ENCODE data around the gene LRP11.
"Not testable (repeated sequence)": the region's sequence is repeated elsewhere in the genome, so short reads cannot be mapped to it uniquely, and the experiment has no call there.

LRP11 gene

DNA sequence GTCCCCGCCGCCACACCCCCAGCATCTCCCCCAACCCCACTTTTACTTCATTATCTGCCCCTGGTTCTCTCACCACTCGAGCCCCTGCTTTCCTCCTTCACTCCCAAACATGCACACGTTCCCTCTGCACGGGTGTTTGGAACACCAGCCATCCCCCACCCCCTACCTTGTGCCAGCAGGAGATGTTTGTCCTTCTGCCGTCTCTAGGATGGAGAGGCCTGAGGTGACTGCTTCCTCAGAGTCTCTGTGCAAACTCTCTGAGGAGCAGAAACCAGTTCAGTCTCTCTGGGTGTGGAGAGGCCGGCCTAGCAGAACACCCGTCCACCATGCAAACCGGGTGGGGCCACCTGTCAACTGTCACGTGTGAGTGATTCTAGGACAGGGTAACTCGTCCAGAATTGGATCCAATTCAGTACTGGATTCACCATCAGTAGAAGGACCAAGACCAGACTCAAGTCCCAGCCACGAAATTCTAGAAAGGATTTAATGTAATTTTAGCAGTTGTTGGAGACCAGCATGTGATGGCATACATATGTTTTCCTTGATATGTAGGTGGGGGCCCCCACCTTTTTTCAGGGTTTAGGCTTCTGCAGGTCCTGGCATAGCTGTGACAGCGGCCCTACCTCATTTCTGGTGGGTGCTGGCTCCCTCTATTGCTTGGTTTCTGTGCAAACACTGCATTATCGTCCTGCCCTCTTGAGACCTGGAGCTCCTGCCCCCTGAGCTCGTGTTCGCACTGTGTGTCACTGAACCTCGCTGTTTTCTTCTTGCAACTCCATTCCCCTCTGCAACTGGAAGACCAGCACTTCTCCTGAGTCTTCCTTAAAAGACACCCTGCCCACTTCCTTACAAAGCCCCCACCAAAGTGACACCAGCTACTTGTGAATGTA is 33.9 kb upstream of the LRP11 start, which contains the start of gene RAET1E:
TSS of gene RAET1E (minus strand) at position 259 of the 890 bp plus-strand sequence. CDS start 7,212 bp downstream, outside the sequence.
- no peak for DNase-seq

DNA sequence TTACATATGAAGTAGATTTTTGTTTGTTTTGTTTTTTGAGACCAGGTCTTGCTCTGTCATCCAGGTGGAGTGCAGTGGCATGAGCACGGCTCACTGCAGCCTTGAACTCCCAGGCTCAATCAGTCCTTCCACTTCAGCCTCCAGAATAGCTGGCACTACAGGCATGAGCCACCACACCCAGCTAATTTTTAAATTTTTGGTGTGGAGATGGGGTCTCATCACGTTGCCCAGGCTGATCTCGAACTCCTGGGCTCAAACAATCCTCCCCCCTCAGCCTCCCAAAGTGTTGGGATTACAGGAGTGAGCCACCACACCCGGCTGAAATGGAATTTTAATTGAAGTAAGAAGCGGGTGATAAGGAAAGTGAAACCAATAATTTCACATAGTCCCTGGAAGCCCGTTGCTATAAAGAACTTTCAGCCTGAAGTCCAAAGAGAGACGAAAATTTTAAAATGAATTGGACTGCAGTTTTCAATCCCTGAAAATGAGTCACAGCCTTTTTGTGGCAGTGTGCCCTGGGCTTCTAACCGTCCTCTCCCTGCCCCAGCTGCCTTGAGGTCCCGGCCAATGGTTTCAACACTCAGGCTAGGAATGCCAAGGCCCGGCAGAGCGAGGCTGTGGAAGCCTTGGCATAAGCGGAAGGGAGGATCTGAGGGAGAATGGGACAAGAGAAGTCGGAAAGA is 33.0 kb upstream of the LRP11 start:
- peak in 26 of 56 donors; percentile 6 to 60 (median 18) for DNase-seq

DNA sequence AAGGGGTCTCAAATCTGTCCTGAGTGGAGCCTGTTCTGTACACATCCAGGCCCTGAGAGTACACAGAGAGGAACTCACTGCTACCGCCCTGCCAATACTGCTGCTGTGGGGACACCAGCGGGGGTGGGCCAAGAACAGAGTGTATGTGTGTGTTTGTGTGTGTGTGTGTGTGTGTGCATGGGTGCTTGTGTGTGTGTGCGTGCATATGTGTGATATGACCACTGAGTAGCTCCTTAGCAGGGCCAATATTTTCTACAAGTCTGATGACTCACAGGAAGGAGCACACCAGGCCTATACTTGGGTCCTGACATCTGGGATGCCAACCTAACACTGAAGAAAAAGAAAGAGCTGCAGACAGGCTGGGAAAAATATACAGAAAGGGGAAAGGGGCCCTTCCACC is 32.3 kb upstream of the LRP11 start:
- no peak for DNase-seq

DNA sequence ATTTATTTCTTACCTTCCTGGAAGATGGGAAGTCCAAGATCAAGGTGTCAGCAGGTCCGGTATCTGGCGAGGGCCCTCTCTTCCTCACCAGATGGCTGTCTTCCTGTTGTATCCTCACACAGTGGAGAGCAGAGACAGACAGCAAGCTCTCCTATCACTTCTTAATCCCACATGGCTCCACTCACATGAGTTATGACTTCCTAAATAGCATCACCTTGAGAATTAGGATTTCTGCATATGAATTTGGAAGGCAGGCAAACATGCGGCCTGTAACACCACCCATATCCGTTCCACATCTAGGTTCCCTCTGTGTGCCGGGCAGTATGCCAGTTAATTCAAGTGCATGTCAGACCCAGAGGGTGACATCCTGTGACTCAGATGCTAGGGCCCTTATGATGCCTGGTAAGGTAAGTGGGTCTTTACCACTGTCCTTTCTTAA is 31.7 kb upstream of the LRP11 start:
- no peak for DNase-seq

DNA sequence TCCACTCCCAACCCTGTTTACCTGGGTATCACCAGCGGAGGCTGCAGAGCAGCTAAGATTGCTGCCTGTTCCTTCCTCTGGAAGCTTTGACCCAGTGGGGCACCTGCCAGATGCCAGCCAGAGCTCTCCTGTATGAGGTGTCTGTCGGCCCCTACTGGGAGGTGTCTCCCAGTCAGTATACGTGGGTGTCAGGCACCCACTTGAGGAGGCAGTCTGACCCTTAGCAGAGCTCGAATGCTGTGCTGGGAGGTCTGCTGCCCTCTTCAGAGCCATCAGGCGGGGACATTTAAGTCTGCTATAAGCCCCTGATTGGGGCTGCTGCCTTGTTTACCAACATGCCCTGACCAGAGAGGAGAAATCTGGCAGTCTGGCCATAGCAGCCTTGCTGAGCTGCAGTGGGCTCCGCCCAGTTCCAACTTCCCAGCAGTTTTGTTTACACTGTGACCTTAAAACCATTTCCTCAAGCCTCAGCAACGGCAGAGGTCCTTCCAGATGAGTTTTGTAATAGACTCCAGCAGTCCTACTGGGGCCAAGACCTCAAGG is 31.0 kb upstream of the LRP11 start:
- DNase-seq, result no peak

DNA sequence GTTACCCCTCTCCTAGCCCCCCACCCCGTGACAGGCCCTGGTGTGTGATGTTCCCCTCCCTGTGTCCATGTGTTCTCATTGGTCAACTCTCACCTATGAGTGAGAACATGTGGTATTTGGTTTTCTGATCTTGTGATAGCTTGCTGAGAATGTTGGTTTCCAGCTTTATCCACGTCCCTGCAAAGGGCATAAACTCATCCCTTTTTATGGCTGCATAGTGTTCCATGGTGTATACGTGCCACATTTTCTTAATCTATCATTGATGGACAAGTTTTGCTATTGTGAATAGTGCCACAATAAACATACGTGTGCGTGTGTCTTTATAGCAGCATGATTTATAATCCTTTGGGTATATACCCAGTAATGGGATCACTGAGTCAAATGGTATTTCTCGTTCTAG is 27.7 kb upstream of the LRP11 start:
- not testable (repeated sequence) for DNase-seq

DNA sequence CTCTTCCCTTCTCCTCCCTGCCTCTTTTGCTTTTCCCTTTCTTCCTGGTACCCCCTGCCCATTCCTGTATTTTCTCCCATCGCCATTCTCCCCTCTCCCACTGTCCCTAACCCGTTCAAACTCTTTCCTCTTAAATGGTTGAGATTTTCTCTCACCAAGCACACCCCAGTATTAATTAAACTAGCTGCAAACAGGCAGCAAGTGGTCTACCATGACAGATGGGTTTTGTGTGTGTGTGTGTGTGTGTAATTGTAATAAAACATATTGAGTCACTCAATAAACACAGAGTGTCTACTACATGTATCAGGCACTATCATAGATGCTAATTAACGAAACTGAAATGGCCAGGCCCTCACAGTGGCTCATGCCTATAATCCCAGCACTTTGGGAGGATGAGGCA is 27.1 kb upstream of the LRP11 start:
- no peak for DNase-seq

DNA sequence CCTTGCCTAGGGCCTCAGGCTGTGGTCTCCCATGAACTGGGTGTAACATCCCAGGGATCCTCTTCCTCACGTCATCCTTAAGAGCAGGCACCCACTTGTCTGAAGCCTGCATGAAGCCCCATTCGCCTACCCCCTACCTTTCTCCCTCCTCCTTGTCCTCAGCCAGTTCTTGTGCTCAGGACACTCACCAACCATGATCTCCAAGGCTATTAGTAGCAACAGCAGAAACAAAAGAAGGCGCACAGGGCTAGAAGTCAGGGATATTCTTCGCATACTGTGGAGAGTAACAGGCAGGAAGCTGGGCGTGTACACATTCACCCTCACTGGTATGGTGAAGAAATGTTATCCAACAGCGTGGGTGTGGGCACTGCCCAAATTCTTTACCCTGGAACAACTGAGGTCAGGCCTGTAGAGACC is 26.5 kb upstream of the LRP11 start:
- no peak for DNase-seq

DNA sequence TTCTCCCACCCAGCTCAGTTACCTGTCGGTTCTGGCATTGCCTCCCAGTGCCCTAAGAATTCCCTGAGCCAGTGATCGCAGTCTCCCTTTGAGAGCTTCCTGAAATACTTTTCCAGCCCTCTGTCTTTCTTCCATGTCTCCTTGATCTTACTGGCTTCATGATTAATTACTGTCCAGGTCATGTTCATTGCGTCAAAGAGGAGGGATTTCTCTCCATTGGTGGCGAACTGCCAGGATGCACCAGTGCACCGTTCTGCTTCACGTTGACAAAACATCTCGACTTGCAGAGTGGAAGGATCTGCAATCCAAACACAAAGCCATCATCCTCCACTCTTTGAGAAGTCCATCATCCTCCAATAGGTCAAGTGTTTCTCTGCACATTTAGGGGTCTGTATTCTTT is 25.2 kb upstream of the LRP11 start:
- no peak for DNase-seq

DNA sequence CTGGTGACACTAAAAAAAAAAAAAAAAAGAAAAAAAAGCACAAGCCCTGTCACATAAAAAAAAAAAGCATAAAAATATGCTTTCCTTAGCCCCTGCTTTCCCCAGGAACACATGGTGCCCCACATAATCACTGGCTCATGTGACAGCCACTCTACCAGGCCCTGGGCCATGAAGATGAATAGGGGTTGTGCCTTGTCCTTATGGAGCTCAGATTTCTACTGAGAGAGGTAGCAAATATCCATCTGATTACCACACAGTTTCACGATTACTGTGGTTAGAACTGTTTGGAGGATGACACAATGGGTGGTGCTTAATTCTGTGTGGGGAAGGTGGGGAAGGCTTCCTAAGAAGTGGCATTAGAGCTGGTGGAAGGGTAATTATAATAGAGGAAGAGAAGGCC is 24.5 kb upstream of the LRP11 start:
- DNase-seq, result no peak

DNA sequence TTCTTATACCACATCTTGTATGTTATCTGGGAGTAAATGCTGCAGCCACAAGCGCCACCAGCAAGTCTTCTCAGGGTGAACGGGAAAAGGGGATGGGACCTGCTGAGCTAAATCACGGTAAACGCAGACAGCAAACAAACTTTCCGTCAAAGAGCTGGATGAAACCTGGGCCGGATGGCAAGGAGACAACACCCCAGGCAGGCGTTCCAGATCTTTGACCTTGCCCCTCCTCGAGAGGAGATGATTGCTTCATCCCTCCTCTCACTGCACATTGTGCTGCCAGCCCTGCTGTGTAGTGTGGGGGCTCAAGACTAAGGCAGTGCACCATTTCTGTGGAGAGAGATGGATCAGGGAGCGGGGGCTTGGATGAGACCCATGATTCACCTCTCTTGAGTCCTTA is 23.9 kb upstream of the LRP11 start:
- no peak for DNase-seq

DNA sequence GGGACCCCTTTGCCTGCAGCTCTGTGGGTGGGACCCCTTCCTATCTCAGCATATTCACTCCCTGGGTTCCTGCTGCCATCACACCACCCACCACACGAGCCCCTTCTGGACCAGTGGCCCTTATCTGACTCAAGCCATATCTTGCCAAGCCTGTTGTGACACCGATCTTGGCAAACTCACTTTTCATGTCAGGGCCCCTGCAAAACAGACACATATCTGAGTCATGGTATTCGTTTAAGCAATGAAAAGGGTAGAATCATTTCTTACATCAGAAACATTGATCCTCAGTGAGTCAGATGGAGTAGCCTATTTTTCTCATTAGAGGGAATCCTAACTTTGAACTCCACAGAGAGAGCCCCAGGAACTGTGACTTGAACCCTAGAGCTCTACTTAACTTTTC is 23.2 kb upstream of the LRP11 start:
- DNase-seq, result no peak

DNA sequence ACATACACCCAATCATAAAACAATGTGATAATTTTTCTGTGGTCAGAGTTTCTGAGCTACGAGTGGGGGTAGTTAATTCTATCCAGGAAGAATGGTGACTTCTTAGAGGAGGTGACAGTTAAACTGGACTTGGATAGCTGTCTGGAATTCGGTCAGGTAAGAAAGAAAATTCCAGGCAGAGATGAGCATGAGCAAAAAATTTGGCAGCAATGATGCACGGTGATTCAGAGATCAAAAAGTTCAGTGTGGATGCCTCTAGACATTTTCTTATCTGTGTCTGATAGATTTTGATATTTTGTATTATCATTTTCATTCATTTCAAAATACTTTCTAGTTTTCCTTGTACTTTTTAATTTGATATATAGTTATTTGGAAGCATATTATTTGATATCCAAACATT is 21.7 kb upstream of the LRP11 start:
- no peak for DNase-seq

DNA sequence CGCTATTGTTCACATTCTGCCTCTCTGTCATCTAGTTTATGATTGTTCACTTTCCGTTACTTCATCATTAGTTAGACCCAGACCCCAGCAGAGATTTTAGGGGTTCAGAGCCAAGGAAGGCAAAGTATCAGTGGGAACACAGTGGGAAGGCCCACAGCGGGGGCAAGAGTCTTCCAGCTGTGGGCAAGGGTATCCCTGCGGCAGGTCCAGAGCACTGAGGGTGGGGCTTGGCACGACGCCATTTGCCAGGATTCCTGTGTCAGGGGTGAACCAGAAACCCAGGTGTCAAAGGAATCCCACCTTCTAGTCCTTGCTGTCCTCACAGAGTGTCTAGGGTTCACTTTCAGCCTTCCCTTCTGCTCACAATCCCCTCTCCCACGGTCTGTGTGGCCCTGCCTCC is 20.5 kb upstream of the LRP11 start:
- no peak for DNase-seq

DNA sequence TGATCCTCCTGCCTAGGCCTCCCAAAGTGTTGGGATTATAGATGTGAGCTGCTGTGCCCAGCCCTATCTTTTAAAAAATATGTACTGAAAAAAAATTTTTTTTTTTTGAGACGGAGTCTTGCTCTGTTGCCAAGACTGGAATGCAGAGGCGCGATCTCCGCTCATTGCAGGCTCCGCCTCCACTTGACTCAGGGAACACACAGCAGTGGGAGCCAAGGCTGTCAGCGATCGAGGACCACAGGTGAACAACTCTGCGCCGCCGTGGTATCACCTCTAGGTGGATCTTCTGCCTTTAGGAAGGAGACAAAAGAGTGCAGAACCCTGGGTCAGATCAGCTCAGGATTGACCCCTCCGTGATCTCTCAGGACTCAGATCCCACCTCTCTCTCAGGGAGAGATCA is 20.1 kb upstream of the LRP11 start:
- no peak for DNase-seq

DNA sequence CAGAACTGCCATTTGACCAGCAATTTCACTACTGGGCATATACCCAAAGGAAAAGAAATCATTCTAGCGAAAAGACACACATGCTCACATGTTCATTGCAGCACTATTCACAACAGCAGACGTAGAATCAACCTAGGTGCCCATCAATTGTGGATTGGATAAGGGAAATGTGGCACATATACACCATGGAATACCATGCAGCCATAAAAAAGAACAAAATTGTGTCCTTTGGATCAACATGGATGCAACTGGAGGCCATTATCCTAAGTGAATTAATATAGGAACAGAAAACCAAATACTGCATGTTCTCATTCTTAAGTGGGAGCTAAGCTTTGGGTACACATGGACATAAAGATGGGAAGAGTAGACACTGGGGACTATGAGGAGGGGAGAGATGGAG is 17.7 kb upstream of the LRP11 start:
- no peak for DNase-seq

DNA sequence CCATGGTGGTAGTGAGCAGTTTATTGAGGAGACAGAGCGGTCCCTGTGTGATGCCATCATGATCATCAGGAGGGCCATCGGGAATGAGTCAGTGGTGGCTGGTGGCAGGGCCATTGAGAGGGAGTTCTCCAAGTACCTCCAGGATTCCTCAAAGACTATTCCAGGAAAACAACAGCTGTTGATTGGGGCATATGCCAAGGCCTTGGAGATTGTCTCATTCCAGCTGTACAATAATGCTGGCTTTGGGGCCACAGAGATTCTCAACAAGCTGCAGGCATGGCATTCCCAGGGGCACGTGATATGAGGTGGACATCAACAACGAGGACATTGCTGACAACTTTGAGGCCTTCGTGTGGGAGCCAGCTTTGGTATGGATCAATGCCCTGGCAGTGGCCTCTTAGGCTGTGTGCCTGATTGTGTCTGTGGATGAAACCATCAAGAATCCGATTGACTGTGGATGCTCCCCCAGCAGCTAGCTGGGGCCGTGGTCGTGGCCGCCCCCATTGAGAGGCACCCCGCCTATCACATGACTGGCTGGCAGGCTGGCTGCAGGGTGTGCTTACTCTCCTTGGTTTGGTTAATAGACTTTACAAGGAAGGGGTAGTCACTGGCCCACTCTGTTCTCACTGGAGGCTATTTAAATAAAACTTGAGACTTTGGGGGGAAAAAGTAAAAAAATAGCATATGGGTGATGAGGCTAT is 17.1 kb upstream of the LRP11 start:
- DNase-seq, result no peak

DNA sequence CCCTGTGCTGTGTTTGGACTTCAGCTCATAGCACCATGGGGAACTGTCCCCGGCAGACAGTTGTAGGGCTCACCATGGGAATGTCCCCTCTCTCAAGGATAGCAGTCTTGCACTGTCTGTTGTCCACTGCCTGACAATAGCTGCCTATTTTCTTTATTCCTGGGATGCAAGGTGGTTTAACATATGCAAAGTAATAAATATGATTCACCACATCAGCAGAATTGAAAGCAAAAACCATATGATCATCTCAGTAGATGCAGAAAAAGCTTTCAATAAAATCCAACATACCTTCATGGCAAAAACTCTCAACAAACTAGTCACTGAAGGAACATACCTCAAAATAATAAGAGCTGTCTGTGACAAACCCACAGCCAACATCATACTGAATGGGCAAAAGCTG is 13.5 kb upstream of the LRP11 start:
- DNase-seq, result no peak

DNA sequence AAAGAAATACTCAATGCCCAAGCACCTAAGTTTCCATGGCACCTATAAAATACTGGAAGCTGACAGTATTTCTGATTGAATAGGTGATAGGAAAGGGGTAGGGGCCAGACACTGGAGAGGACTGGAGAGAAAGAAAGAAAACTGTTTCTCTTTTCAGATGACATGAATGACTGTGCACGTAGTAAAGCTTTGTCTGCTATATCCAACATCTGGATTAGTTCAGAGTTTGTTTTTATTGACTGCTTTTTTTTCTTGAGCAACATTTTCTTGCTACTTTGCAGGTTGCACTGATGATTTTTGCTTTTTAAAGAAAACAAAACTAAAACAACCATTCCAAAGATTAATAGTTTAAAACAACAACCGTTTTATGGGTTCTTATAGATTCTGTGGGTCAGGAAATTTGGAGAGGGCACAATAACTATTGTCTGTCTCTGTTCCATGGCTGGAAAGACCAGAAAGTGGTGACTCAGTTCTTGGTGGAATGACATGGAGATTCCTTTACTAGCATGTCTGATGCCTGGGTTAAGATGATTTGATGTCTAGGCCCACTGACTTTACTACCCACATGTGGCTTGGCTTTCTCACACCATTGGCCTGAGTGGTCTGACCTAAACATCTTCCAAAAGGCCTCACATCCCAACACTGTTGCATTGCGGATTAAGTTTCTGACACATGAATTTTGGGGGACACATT is 12.2 kb upstream of the LRP11 start:
- DNase-seq, result no peak

DNA sequence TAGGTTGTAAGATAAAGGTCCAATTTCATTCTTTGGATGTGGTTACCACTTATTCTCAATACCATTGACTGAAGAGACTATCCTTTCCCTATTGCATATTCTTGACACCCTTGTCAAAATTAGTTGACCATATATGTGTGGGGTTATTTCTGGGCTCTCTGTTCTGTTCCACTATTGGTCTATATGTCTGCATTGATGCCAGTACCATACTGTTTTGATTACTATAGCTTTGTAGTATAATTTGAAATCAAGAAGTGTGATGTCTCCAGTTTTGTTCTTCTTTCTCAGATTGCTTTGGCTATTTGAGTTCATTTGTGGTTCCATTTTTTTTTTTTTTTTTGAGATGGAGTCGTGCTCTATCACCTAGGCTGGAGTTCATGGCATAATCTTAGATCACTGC is 8.1 kb upstream of the LRP11 start:
- no peak for DNase-seq

DNA sequence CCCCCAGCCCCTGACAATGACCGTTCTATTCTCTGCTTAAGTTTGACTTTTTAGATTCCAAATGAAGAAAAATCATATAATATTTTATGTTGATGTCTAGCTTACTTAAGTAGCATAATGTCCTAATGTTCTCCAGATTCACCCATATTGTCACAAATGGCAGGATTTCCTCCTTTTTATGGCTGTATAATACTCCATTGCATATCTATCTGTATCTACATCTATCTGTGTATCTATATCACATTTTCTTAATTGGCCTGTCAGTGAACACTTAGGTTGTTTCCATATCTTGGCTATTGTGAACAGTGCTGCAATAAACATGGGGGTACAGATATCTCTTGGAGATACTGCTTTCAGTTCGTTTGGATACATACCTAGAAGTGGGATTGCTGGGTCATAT is 7.0 kb upstream of the LRP11 start:
- DNase-seq, result no peak

Measured in amygdala (tissue), 56 donors.